NOMO-1 treated with dmso at 0.1 percent for 144 hours (cell line): ENCODE results near the gene TMOD1.

ENCODE experiments used
- DNase-seq: peaks from one replicate; lab custom pipeline; 2025; ENCODE audit not compliant: unreplicated experiment; lab: John Stamatoyannopoulos, UW

Gene TMOD1

DNA sequence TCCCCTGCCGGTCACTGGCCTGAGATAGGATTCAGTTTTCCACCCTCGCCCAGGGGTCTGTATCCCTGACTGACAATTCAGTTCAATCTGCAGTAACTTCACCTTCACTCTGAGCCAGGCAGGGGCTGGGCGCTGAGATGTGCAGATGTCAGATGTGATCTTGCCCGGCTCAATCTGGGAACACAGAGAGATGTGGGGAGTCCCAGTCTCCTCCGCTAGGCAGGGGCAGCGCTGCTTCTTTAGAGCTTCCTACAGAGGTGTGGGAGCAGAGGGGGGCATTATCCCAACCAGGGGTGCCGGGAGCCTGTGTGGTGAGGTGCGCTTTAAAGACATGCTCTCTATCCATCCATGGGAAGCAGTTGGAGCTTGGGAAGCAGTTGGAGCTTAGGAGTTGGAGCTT lies 14.6 kb downstream of the TMOD1 start:
- no peak for DNase-seq

DNA sequence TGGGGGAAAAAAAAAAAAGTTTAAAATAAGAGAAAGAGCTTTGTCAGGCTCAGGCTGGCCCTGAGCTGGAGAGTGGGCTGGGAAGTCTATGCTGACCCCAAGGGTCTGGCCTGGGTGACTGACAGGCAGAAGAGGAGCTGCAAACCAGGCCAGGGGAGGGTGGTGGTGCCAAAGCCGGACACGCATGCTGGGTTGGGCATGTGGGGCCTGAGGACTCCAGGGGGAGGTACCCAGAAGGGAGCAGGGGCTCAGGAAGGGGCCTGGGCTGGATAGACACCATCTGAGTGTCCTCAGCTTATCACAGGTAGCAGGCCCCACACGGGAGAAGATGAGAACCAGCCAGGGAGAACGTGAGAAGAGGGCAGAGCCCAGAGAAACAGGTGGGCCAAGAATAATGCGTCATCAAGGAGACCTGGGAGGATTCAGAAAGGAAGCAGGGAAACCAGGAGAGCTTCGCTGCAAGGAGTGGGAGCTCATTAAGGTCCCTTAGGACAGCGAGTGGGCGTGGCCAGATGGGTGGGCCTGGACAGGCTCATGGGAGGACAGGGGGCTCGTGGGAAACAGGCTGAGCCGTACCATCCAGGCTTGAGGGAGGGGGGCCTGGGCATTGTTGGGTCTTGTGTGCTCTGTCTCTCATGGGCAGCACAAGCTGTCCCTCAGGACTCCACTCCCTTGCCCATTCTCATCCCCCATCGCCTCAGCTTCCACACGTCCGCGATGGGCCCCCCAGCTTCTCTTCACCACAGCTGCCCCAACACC lies 16.0 kb downstream of the TMOD1 start:
- DNase-seq = no peak

DNA sequence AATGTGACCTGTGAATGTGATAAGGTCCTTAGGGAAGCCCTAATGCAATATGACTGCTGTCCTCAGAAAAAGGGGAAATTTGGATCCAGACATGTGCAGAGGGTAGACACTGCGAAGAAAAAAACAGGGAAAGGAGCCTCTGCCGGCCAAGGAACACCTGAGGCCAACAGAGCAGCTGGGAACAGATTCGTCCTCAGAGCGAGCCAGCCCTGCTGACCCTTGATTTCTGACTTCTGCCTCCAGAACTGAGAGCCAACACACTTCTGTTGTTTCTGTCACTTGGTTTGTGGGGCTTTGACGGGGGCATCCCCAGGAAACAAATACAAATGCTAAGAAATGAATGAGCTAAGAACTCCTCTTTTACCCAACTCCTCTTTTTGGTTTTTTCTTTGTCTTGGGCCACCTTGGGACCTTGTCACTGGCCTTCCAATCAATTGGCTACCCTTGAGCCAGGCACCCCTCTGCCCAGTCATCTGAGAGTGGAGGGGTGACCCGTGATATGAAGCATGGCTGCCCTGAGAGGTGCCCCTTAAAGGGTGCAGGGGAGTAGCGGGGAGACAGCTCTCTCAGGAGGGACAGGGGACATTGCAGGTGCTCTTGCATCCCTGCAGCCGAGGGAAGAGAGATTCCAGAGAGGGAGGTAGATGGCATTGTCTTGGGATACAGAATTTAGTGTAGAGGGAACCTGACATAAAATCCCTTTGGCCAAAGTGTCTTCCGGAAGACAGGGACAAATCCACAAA lies 16.9 kb downstream of the TMOD1 start:
- no peak for DNase-seq

DNA sequence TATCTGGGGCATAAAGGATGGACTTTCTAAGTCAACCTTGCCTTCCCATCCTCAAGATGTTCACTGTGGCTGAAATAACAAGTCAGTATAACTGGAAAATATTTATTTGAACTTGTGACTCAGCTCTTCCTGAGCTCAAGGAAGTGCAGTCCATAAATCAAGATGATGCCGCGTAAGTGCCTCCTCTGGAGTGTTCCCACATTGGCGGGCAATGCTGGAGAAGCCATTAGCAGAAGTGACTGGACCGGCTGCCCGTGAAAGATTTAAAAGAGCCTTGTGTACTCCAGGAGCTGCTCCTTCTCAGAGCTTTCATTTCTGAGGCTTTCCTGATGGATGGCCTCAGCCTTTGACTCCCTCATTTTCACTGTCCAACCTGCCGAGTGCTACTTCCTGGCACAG lies 17.4 kb downstream of the TMOD1 start:
- DNase-seq = peak; percentile 65

DNA sequence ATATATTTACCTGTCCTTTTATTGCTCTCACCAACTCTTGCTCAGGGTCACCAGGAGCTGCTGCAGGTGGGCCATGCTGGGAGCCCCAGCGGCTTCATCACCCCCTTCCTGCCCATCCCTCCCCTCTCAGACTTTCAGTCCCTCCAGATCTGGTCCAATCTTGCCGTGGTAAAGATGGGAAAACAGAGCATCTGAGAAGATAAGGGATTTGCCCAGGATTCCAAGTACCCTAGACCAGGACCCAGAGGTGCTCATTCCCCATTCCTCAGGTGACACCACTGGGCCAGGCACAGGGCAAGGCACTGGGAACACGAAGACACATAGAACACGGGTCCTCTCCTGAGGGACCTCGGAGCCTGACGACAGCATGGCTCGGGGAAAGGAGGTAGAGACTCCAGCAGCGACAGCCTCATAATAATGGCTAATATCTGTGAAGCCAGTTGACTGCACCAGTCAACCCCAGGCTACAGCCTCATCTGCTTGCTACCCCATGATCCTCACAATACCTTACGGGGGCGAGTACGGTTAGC lies 18.0 kb downstream of the TMOD1 start:
- DNase-seq = no peak

DNA sequence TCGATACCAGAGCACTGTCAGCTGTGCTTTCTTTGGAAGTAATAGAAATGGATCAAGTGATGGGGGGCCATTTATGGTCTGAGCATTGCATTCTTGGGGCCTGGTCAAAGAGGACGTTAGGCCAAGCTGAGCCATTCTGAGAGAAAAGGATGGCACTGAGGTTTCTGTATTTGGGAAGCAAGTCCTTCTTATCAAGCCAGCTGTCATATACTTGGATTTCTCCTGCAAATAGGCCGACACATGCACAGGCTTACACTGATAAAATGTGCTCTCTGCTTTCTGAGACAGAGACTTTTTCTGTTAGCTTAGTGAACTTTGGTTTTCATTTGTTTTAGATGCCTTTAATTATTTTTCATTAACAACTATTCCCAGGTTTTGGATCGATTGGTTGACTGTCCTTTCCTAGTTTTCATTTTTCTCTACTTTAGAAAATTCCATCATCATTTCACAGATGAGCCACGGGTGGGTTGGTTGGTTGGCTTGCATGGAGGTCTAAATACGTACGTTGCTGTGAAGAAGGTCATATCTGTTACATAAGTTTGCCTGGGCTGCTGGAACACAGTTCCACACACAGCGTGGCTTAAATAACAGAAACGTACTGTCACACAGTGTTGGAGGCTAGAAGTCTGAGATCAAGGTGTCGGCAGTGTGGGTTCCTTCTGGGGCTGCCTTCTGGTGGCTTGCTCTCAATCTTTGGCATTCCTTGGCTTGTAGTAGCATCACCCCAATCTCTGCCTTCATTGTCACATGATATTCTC lies 20.3 kb downstream of the TMOD1 start:
- DNase-seq = no peak

DNA sequence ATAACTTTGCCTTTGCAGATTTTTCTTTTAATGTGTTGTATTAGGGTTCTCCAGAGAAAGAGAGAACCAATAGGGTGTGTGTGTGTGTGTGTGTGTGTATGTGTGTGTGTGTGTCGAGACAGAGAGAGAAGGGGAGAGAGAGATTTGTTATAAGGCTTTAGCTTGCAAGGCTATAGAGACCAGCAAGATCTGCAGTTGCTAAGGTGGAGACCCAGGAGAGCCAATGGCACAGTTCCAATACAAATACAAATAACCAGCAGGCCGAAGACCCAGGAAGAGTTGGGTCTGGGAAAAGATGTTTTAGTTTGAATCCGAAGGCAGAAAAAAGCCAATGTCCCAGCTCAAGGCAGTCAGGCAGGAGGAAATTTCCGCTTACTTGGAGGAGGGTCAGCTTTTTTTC lies 23.0 kb downstream of the TMOD1 start:
- DNase-seq = no peak

DNA sequence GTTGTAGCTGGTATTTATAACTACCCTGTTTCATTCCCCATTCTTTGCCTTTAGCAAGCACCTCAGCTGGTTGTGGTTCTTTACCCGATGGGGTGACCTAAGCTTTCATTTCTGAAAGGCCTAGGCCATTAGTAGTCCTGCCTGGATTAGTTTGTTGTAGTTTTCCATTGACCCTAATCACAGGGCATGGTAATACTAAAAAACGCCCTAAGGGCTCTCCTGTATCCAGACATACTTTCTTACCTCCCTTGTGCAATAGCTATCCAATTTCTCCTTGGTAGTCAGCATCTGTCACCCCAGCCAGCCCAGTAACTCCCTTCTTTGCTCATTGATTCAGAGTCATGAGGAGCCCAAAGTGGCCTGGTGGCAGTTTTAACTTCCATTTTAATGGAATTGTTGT lies 24.0 kb downstream of the TMOD1 start:
- DNase-seq = no peak

DNA sequence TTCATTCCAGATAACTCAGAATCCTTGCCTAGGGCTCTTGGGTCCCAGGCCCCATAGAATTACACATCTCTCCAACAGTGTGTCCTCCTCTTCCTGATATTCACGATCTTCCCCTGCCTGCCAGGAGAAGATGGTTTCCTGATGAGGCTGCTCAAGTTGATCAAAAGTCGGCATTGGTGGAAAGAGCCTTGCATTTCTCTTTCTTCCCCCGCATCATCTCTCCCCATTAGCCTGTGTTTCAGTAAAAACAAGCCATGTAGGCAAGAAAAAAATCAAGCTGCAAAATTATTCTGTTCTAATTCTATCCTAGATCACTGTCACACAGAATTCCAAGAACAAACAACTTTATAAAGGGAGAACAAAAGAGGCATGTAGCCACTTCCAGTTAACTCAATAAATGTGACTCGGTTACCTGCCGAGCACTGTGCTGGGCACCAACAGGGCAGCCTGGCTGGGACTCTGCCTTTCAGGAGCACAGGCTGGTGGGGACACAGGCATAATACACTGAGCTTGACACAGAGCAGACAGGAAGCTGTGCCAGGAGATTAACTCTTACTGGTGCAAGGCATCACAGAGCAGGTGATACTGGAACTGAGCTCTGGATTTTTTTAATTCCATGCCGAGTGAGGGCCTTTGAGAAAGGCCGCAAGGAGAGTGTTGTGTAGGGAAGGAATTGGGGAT lies 25.6 kb downstream of the TMOD1 start:
- no peak for DNase-seq

DNA sequence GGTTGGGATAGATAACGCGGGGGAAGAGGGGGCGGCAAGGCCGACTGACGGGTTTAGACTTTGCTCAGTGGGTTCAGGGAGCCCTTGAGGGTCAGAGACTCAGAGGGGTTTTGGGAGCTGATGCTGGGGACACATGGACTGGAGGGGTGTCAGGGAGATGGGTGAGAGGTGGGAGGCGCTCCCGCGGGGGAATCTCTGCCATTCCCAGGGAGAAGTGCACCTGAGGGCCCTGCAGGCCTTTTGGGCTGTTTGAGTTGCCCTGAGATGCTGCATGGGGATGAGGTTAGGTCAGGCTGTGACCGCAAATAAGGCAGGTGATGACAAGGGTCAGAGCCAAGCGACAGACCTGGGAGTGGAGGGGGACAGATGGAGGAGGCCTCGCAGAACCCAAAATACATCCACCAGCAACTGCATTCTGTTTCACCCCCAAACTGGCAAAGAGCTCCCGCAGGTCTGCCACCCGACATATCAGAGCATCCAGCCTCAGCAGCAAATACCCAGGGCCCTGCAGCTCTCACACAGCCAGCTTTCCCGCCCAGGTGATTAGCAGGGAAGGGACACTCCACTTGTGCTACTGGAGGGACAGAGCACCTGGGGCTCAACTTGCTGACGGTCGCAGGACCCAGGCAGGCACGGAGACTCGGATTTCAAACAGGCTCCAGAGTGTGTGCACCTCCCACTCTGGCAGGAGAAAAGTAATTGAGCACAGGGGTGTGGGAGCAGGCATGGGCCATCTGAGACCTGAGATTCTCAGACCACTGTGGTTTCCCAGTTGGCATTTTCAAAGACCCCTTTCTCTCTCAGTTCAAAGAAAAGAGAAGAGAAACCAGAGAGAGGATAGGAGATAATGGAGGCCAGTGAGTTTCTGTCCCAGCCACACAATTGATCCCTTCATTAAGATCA lies 26.4 kb downstream of the TMOD1 start:
- no peak for DNase-seq

DNA sequence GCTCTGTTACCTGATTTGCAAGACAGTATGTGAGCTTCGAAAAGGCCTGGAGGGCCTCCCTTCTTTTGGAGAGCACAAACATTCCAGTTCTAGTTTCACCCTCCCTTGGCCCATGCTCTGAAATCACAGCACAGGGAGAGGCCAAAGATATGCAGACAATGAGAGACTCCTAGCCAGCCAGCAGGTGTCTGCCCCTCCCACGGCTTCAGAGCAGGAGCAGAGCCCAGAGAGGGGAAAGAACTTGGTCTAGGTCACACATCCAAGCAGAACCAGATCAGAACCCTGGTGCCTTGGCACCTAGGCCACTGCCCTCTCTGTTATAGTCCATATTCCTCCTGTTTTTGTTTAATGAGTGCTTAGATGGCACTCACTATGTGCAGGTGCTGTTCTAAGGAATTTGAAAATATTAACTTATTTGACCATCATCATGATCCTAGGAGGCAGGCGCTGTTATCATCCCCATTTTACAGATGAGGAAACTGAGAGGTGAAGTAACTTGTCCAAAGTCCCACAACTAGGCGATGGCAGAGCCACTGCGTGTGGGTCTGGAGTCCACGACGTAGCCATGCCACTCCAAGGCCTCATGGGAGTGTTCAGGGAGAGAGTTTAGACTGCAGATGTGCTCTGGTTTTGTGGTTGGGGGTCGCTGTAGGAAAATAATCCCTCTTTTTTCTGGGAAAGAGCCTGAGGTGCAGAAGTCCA lies 27.2 kb downstream of the TMOD1 start:
- DNase-seq = no peak

DNA sequence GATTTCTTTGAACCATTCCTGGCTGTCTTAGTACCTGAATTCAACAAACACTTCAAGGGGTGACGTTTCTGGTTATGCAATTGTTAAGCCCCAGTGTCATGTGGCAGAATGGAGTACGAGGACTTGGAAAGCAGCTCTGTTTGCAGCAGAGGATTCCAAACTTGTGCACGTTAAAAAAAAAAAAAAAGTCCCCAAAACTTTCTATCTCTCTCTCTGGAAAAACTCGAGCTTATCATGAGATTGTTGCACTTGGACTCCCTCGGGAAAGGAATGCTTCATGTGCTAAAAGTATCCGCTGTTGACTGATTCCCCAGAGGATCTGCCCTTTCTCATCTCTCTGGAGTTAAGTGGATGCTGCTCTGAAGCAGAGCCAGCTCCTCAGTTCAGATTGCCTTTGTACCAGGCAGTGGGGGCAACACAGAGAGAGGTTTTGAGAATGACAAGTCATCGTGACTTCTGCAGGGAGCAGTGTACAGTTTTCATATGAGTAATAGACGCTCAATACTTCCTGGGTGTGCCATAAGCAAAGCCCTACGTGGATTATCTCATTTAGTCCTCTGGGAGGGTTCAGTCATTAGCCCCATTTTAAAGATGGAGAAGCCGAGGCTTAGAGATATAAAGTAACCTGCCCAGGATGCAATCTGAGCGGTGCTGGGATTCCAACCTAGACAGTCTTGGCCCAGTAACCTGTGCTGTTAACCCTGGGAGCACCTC lies 28.1 kb downstream of the TMOD1 start:
- no peak for DNase-seq

DNA sequence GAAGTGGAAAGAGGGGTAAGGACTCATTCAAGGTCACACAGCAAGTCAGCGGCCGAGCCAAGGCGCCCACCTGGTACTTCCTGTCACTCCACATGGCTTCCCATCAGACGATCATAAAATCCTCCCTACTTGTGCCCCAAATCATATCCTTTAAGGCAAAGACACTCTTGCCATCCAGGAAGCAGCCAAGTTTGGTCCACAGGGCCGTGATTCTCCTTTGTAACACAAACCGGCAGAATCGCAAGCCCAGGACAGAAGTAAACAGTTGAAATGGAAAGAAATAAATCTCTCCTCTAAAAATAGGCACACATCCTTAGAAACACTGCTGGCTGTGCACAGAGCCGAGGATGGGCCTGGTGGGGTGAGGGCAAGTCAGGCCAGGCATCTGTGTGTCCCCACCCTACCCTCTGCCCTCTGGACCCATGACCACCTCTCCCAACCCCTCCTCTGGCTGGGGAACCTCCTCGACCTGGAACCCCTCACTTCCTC lies 30.5 kb downstream of the TMOD1 start:
- no peak for DNase-seq

DNA sequence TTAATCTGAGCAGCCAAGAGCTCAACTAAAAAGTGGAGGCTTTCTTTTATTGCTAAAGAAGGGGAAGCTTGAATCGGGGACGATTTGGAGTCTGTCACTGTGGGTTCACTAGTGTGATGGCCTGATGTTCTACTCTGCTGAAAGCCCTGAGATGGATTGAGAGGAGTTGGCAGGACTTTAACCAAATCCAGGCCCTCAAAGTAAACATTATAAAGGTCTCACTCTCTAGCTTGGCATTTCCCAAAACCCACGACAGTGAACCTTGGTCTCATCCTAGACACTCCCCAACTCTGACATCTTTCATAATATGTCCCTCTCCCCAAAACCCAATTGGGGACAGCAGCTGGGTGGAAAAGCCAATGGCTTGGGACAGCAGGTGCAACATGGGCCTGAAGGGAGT lies 32.7 kb downstream of the TMOD1 start:
- DNase-seq = no peak

DNA sequence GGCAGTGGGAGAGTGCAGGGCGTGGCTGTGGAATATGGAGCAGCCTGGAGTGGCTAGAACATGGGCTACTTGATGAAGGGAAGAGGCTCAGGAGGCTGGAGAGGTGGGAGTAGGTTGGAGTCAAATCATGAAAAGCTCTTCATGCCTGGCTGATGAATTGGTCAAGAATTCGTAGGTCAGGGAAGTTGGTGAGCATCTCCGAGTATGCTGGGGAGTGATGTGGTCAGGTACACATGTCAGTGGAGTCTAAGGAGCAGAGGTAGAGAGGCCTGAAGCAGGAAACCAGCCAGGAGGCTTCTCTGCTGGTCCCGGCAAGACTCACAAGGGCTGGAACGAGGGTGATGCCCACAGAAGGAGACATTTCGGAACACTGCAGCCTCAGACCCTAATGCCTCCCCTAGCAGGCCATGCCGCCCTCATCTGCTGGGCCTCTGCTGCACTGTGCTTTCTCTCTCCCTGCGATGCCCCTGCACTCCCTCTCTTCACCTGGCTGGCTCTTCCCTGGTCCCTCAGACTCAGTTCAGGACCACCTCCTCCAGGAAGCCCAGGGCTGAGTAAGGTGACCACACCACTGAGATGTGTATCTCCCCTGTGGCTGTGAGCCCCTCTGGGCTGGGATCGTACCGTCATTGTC lies 33.6 kb downstream of the TMOD1 start:
- no peak for DNase-seq

DNA sequence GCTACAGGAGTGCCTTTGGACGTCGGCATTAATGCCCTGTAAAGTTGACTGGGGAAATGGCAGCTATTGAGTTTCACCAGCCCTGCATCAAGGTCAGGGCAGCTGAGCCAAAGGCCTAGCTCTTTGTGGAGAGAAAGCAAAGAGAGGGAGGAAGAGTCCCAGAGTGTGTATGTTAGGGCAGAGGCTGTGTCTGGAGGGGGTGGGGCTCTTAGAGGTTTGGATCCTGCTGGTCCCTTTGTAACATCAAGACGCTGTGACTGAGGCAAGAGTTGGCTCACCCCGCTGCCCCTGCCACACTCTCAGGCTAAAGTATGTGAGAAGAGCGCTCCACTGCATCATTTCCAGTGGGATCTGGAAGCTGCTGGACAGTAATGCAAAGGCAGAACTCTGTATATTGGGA lies 34.3 kb downstream of the TMOD1 start:
- DNase-seq = no peak

DNA sequence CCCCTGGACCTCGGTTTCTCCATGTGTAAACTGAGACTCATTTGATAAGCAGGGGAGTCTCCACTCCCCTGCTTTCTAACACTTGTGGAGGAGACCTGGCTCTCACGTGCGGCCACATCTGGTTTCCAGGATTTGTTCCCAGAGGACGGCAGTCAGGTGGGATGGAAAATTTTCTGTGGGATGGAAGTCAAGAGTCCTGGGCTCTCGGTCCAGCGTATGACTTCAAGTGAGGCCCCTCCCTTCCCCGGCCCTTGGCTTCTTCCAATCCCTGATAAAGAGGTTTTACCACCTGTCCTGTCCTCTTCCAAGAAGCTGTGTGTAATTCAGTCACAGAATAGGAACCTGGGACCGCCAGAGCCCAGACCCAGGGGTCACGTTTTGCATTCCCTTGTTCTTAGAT lies 35.0 kb downstream of the TMOD1 start:
- DNase-seq = no peak

DNA sequence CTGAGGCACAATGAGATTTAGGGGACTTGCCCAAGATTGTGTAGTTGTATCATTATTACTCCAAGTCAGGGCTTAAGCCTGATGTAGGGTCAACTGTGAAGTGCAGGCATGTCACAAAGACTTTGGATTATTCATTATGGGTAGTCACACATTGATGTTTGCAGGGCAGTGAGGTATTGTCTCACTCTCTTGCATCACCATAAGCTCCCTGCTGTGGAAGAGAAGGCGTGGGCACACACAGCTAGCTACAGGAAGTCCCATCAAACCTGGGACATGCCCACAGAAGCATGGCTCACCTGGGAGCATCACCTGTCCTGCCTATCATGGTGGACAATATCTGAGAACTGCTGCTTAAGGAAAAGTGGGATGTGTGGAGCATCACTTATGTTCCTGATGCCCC lies 42.1 kb downstream of the TMOD1 start:
- no peak for DNase-seq
